ENCODE results near the gene MACC1. TPM values are rescaled to one million over a fixed set of nuclear protein-coding genes. Genes with fewer than 3 reads are reported as not detected.

MACC1 gene
- total RNA-seq, 4 donors from 2014 or later = 0.33 to 11.6 (median 0.44) TPM; not detected in 1

GRCh38 chr7:20244334-20245120 is 27.3 kb upstream of the MACC1 start:
- TF ChIP-seq CTCF (IDR thresholded peaks at IDR 0.05; ENCODE audit: low read depth) = no peak

GRCh38 chr7:20241911-20242261 is 24.7 kb upstream of the MACC1 start:
- no peak for TF ChIP-seq CTCF (IDR thresholded peaks at IDR 0.05; ENCODE audit: low read depth)

GRCh38 chr7:20241194-20241910 is 24.2 kb upstream of the MACC1 start:
- TF ChIP-seq CTCF (IDR thresholded peaks at IDR 0.05; ENCODE audit: low read depth) = no peak

GRCh38 chr7:20240080-20240926 is 23.1 kb upstream of the MACC1 start:
- TF ChIP-seq CTCF (IDR thresholded peaks at IDR 0.05; ENCODE audit: low read depth) = no peak

- TF ChIP-seq CTCF (IDR thresholded peaks at IDR 0.05; ENCODE audit: low read depth) = no peak
Observed at GRCh38 chr7:20238754-20239324, 21.7 kb upstream of the MACC1 start.

- no peak for TF ChIP-seq CTCF (IDR thresholded peaks at IDR 0.05; ENCODE audit: low read depth)
Observed at GRCh38 chr7:20238194-20238753, 21.1 kb upstream of the MACC1 start.

Data from subcutaneous adipose tissue (tissue), 4 donors.